NCI-H510A (cell line): ENCODE measurements around the gene SPRED3.
"Not testable (repeated sequence)": the region's sequence is repeated elsewhere in the genome, so short reads cannot be mapped to it uniquely, and the experiment has no call there.

ENCODE experiments used
- DNase-seq: peaks from one replicate; lab custom pipeline; 2025; lab: John Stamatoyannopoulos, UW

SPRED3 gene

GRCh38 chr19:38420935-38421334 lies 32.4 kb downstream of the SPRED3 start:
- DNase-seq = no peak

GRCh38 chr19:38421856-38422255 lies 33.4 kb downstream of the SPRED3 start:
- no peak for DNase-seq

- no peak for DNase-seq
Observed at GRCh38 chr19:38422438-38422837, 33.9 kb downstream of the SPRED3 start.

GRCh38 chr19:38424272-38424671 lies 35.8 kb downstream of the SPRED3 start:
- DNase-seq = no peak

GRCh38 chr19:38425222-38425809 lies 36.8 kb downstream of the SPRED3 start:
- no peak for DNase-seq

- no peak for DNase-seq
Observed at GRCh38 chr19:38425810-38426466, 37.4 kb downstream of the SPRED3 start, which contains the start of gene RASGRP4. Gene RASGRP4, minus strand, starts transcription at chr19:38426219. Its CDS starts 128 bp downstream, at chr19:38426091.

GRCh38 chr19:38427035-38427677 lies 38.7 kb downstream of the SPRED3 start:
- not testable (repeated sequence) for DNase-seq

GRCh38 chr19:38429055-38429810 lies 40.7 kb downstream of the SPRED3 start:
- DNase-seq = no peak

- no peak for DNase-seq
Observed at GRCh38 chr19:38429811-38430156, 41.3 kb downstream of the SPRED3 start.

- no peak for DNase-seq
Observed at GRCh38 chr19:38430931-38431330, 42.4 kb downstream of the SPRED3 start.

GRCh38 chr19:38433268-38433733 lies 44.8 kb downstream of the SPRED3 start, which contains the start of gene RYR1:
Gene RYR1, plus strand, starts transcription at chr19:38433691. Its CDS starts 139 bp downstream, at chr19:38433830.
- DNase-seq = no peak

- DNase-seq = no peak
Observed at GRCh38 chr19:38434549-38435051, 46.1 kb downstream of the SPRED3 start.

- no peak for DNase-seq
Observed at GRCh38 chr19:38437295-38437694, 48.8 kb downstream of the SPRED3 start.

- no peak for DNase-seq
Observed at GRCh38 chr19:38437917-38438316, 49.4 kb downstream of the SPRED3 start.

- no peak for DNase-seq
Observed at GRCh38 chr19:38440592-38440991, 52.1 kb downstream of the SPRED3 start.

GRCh38 chr19:38441657-38442348 lies 53.3 kb downstream of the SPRED3 start:
- DNase-seq = no peak

GRCh38 chr19:38442736-38443135 lies 54.2 kb downstream of the SPRED3 start:
- no peak for DNase-seq

- DNase-seq = no peak
Observed at GRCh38 chr19:38443458-38443999, 55.0 kb downstream of the SPRED3 start.

GRCh38 chr19:38444026-38444425 lies 55.5 kb downstream of the SPRED3 start:
- no peak for DNase-seq

- DNase-seq = no peak
Observed at GRCh38 chr19:38445362-38445761, 56.9 kb downstream of the SPRED3 start.

- no peak for DNase-seq
Observed at GRCh38 chr19:38448225-38448624, 59.7 kb downstream of the SPRED3 start.
